GM19025 (cell line): ENCODE results near the gene MRPL57.
"Not testable (repeated sequence)": the region's sequence is repeated elsewhere in the genome, so short reads cannot be mapped to it uniquely, and the experiment has no call there.

Experiments
- ATAC-seq: cut with Tn5 transposase; IDR thresholded peaks from one replicate; pipeline ENCODE4 v1.9.1; 2021; ENCODE audit warnings: mild to moderate bottlenecking, low read depth, moderate library complexity; ENCODE audit not compliant: unreplicated experiment

The MRPL57 gene

DNA sequence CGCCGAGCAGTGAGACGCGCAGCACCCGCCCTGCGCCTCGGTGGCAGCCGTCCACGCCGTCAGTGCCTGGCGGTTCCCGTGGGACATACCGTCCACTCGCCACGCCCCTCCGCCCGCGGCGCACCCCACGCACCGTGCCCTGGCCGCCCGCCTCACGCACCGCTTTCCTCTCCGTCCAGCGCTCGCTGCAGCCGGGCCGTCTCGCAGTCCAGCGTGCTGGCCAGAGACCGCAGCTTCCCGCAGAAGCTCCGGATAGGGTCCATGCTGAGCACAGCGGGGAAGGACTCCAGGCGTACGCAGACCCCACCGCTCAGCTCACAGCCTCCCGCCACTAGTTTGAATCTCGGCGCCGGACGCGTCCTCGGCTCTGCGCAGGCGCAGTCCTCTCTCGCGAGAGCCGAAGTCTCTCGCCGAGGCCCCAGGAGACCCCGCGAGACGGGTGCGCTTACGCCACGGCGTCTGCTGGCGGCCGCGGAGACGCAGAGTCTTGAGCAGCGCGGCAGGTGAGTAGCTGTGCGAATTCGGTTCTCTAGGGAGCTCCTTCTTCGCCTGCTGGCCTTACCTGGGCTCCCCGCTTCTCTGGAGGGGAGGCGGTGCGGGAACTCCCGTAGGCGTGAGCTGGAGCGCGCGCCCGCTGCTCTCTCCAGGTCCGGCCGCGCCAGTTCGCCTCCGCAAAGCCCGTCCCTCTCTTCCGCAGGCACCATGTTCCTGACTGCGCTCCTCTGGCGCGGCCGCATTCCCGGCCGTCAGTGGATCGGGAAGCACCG is at the start of gene MRPL57, which contains the start of gene SKA3:
MRPL57 (plus strand) TSS at position 444 of the 767 bp plus-strand sequence; CDS start at position 703, 259 bp downstream.
SKA3 (minus strand) TSS at position 338 of the 767 bp plus-strand sequence; CDS start at position 263, 75 bp downstream.
- ATAC-seq = peak; percentile 91

DNA sequence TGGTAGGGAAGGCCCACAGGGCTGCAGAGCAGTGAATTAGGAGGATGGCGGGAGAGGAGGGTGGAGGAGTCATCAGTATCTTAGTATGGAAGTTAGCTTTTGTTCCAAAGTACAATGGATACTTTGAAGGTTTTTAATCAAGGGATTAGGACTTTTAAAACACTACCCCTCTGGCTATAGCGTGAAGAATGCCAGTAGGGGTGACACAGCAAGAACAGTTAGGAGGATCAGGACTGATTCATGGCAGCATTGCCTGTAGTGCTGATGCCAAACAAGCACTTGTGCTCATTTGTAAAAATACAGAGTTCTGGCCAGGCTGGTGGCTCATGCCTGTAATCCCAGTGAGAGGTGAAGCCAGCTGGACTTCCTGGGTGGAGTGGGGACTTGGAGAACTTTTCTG is 46.3 kb upstream of the MRPL57 start:
- no peak for ATAC-seq

DNA sequence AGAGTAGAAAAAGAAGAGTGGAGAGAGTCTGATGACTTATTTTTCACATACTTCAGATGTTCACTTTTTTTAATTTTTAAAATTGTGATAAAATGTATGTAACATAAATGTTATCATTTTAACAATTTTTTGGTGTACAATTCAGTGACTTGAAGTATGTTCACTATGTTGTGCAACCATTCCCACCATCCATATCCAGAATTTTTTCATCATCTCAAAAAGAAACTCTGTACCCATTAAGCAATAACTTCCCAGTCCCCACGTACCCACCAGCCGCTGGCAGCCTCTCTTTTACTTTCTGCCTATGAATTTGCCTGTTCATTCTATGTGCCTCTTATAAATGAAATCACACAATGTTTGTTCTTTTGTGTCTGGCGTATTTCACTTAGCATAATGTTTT is 43.4 kb upstream of the MRPL57 start:
- ATAC-seq = no peak

DNA sequence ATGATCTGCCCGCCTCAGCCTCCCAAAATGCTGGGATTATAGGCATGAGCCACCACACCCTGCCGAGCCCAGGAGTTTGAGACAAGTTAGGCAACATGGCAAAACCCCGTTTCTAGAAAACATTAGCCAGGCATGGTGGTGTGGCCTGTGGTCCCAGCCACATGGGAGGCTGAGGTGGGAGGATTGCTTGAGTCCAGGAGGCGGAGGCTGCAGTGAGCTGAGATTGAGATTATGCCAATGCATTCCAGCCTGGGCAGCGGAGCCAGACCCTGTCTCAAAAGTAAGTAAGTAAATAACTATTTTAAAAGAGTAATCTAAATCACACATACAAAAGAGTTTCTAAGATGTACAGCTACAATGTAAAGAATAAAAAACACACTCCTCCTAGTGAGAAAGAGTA is 42.0 kb upstream of the MRPL57 start:
- ATAC-seq = no peak

DNA sequence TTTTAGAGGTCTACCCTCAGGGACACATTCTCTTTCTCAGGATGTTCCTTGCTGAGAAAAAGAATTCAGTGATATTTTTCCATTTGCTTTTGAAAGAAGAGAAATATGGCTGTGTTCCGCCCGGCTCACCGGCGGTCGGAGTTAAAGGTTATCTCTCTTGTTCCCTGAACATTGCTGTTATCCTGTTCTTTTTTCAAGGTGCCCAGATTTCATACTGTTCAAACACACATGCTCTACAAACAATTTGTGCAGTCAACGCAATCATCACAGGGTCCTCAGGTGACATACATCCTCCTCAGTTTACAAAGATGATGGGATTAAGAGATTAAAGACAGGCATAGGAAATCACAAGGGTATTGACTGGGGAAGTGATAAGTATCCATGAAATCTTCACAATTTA is 40.6 kb upstream of the MRPL57 start:
- ATAC-seq = not testable (repeated sequence)

DNA sequence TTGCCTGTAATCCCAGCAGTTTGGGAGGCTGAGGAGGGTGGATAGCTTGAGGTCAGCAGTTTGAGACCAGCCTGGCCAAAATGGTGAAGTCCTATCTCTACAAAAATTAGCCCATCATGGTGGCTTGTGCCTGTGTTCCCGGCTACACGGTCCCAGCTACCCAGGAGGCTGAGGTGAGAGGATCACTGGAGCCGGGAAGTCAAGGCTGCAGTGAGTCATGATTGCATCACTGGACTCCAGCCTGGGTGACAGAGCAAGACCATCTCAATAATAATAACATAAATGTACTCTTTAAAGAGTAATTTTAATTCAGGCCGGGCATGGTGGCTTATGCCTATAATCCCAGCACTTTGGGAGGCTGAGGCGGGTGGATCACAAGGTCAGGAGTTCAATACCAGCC is 38.8 kb upstream of the MRPL57 start:
- ATAC-seq = no peak

DNA sequence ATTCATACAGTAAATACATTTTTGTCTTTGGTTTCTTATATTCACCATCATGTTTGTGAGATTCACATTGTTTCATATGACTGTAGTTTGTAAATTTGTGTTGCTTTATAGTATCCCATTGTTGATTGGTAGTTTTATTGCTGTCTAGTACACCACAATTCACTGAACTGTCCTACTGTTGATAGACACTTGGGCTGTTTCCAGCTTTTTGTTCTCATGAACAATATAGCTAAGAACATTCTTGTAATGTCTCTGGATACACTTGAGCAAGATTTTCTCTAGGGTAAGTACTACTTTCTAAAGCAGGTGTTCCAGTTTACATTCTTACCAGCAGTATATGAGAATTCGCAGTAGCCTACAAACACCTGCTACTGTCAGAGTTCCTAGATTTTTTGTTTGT is 37.9 kb upstream of the MRPL57 start:
- ATAC-seq = no peak

DNA sequence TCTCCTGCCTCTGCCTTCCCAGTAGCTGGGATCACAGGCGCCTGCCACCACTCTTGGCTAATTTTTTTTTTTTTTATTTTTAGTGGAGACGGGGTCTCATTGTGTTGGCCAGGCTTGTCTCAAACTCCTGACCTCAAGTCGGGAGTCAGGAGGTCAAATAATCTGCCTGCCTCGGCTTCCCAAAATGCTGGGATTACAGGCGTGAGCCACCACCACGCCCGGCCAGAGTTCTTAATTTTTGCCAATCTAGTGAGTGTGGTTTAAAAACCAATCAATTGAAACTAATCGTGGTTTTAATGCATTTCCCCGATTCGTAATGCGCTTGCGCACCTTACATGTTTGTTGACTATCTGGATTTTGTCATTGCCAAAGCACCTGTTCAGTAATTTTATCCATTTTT is 37.1 kb upstream of the MRPL57 start:
- ATAC-seq = no peak

DNA sequence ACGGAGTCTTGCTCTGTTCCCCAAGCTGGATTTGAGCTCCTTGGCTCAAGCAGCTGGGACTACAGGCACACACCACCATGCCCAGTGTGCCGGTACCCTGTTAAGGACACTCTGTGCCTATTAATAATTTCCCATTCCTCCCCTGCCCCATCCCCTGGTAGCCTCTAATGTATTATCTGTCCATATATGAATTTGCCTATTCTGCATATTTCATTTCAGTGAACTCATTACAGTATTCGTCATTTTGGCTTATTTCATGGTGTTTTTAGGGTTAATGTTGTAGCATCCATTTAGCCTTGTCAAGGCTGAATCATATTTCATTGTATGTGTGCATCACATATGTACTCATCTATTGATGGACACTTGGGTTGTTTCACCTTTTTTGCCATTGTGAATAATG is 33.7 kb upstream of the MRPL57 start:
- ATAC-seq = no peak

DNA sequence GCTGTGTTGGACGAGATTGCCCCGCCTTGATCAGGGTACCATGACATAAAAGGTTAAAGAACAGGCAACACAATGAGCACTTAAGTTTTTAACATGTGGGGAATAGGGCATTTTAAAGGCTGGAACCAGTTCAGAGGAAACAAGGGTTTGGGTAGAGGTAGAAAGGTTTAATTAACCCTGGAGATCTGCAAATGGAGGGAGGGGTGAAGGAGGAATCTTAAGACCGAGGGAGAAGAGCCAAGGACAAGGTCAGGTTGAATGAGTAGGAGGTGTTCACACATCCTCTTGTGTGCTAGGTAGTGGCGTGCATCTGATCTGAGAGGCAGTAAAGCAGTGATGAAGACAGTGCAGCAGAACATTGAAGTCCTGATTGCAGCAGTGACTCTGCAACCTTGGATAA is 28.6 kb upstream of the MRPL57 start:
- ATAC-seq = no peak

DNA sequence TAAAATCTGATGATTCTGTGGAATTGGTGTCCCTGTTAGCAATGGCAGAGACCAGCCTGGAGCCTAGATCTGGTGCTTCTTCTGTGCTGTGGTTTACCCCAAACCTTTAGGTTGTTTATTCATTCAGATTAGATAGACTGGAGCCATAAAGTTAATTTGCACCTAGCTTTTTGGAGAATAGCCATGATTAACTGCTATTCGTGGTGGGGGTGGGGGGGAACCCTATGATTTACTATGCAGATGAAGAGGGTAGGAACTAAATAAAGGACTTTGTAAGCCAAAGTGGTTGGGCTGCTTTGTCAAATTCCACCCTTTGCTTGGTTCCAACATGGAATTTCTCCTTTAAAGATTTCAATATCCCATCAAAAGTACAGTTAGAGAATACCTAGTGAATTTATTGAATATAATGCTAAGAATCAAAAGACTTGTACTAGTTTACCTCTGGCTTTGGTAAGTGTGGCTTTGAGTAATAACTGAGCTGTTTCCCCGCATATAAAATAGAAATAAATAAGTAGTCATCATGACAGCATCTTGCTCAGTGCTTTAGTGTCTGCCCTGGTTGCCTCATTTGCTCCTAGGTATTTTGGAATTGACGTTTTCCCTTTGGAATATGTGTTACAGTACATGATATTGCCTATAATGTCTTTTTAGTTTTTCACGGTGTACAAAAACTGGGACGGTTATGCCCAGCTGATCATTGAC is 27.8 kb upstream of the MRPL57 start:
- ATAC-seq = no peak

DNA sequence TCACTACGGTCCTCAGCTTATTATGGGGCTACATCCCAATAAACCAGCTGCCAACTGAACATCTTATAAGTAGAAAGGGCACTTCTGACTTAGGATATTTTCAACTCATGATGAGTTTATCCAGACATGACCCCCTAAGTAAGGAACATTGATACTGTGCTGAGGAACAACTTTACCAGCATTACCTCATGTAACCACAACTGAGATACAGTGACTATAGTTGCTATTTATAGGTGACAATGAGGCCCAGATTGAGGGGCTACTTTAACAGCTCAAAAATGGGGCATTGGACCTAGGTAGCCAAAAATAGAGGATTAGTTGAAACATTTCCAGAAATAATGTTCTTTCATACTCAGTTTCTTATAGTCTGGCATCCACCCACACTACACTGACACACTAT is 26.9 kb upstream of the MRPL57 start:
- ATAC-seq = no peak

DNA sequence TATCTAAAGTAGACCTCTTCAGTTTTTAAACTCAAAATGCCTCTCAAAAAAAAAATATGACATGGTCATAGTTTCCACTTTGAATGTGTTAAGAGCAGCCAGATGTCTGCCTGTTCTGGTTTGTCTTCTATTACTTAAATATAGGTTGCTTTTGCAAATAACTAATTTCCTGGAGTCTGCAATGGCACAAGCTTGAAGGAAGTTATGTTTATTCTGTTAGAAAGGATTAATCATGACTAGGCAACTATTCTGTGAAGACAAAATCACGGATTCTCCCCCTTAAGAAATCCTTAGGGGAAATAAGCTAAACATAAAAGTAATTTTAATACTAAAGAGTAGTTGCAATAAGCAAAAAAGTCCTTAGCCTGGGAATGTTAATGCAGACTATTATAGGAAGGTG is 26.4 kb upstream of the MRPL57 start:
- ATAC-seq = no peak

DNA sequence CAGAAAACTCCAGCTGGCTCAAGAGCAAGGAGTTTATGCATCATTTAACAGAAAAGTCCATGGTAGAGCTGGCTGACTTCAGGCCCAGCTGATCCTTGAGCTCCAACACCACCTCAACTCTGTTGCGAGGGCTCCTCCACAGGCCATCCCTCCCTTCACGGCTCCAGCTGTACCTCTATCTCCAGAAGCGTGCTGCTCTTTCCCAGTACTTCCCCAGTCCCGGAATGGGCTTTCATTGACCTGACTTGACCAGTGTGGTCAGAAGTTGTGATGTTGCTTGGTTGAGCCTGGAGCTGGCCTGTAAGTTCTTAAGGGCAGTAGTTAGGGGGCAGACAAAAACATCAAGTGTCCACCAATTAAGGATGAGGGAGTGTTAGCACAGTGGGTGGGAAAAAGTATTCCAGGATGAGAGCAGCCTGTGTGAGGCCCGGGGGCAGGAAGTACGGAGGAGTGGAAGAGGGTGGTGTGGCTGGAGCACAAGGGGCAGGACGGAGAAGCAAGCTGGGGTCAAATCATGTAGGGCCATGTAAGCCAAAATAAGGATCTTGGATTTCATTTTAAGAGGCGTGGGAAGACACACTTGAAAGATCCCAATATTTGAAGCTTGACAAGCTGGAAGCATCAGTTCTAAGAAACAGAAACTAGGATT is 24.1 kb upstream of the MRPL57 start:
- no peak for ATAC-seq

DNA sequence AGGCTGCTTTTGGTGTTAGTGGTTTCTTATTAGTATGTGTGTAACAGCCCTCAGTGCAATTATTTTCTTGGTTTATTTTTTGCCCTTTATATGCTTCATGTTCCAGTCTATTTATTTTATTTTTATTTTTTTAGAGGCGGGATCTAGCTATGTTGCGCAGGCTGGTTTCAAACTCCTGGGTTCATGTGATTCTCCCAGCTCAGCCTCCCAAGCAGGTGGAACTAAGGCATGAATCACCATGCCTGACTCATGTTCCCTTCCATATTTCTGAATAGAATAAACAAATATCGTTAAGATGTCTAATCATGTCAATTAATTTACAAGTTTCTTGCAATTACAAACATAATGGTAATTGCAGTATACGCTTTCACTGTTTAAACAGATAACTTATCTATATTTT is 11.8 kb upstream of the MRPL57 start:
- no peak for ATAC-seq

DNA sequence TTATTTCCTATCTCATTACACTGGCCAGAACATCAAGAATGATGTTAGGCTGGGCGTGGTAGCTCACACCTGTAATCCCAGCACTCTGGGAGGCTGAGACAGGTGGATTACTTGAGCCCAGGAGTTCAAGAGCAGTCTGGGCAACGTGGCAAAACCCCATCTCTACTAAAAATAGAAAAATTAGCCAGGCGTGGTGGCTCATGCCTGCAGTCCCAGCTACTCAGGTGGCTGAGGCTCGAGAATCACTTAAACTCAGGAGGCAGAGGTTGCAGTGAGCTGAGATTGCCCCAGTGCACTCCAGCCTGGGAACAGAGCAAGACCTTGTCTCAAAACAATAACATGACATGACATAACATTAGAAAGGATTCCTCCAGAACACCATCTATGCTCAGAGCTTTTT is 10.9 kb upstream of the MRPL57 start:
- not testable (repeated sequence) for ATAC-seq

DNA sequence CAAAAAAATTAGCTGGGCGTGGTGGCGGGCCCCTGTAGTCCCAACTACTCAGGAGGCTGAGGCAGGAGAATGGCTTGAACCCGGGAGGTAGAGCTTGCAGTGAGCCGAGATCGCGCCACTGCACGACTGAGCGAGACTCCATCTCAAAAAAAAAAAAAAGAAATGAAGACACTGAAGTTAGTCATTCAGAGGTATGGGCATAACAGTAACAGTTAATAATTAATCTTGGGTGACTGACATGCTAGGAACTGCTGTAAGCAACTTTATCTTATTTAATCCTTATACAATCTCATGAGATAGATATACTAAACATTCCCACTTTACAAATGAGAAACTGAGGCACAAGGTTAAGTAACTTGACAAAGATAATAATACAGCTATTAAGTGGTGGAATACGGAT is 5.0 kb upstream of the MRPL57 start:
- no peak for ATAC-seq

DNA sequence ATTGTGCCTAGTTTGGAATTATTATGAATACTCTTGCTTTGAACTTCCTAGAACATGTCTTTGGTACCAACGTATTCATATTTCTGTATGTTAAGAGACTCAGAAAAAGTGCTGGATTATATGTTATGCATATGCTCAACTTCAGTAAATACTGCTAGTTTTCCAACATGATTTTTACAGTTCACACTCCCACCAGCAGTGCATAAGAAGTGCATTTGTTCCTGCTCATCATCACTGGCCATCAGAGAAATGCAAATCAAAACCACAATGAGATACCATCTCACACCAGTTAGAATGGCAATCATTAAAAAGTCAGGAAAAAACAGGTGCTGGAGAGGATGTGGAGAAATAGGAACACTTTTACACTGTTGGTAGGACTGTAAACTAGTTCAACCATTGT is 2.7 kb upstream of the MRPL57 start:
- not testable (repeated sequence) for ATAC-seq

DNA sequence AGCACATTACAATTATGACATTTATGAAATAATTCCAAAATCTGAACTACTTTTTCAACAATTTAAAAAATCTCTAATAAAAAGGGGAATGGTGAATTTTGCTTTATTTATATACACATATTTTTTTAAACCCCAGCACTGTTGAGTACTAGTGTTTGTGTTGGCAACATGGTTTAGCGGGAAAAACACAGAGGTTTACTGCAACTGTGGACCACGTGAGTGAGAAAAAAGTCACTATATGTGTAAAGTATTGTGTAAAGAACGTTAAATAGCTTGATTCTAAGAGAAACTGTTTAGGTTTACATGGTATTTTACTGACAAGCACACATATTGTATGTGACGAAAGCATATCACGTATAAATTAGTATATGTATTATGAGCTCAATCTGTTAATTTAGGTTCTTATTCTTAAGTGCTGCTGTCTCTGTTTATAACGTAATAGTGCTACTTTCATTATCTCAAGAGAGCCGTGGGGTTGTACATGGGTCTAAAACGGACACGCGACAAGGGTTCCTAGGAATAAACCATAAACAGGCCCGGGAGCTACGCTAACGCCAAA is 723 bp upstream of the MRPL57 start:
- no peak for ATAC-seq

DNA sequence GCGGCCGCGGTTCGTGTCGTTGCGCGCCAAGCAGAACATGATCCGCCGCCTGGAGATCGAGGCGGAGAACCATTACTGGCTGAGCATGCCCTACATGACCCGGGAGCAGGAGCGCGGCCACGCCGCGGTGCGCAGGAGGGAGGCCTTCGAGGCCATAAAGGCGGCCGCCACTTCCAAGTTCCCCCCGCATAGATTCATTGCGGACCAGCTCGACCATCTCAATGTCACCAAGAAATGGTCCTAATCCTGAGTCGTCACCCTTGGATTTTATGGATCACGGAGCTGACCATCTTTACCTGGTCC is 475 bp downstream of the MRPL57 start:
- peak; percentile 20 for ATAC-seq

DNA sequence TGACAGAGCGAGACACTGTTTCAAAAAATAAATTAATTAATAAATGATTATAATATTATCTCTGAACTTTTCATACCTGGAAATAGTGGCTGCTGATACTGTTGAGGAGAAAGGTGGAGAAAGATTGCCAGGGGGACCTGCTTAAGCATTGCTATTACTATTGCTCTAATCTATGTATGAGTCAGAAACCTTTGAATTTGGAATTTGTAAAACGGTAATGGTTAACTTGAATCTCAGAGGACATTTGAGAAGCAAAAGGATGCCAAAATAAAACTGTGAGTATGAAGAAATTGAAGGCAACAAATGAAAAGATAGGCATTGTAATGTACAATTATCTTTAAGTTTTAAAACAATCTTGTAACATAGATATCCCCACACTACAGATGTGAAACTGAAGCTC is 5.2 kb downstream of the MRPL57 start:
- no peak for ATAC-seq
